K562 (cell line): ENCODE measurements around the gene AMDHD2. TPM values are rescaled to one million over a fixed set of nuclear protein-coding genes. Genes with fewer than 3 reads are reported as not detected.

Experiments used
- ATF2 ChIP-seq: sonication (generic); formaldehyde crosslinking; IDR thresholded peaks from 2 replicates; pipeline ENCODE4 v1.8.1; 2022; ENCODE audit warnings: missing genetic modification reagents
- CBX2 ChIP-seq: fragments of 200-600 bp; sonication (generic); IDR thresholded peaks from one replicate; pipeline ENCODE4 v1.6.1; 2012; ENCODE audit warnings: mild to moderate bottlenecking, low read length, inconsistent platforms; ENCODE audit not compliant: insufficient read depth, poor library complexity, severe bottlenecking
- CREM ChIP-seq: IDR thresholded peaks from 2 replicates; pipeline ENCODE4 v1.6.1; 2014; ENCODE audit warnings: antibody characterized with exemption, low read depth
- ETV5 ChIP-seq: sonication (generic); formaldehyde crosslinking; IDR thresholded peaks from 2 replicates; pipeline ENCODE4 v1.4.0; 2020; ENCODE audit warnings: low read depth, mild to moderate bottlenecking, missing genetic modification reagents
- FOXA3 ChIP-seq, 2 experiments: fragments of 450-650 bp in 1 of 2; sonication (generic) in 1 of 2; formaldehyde crosslinking; IDR thresholded peaks in 1 of 2; conservative IDR thresholded peaks in 1 of 2; 2 replicates each; pipeline versions ENCODE4 v1.4.0 to v1.8.0; 2020 to 2022; ENCODE audit warnings: mild to moderate bottlenecking in 2 of 2, missing genetic modification reagents in 1 of 2
- JUND ChIP-seq, 2 experiments: IDR thresholded peaks; 2 replicates in 1 of 2; 3 replicates in 1 of 2; pipeline ENCODE4 v1.6.1; 2011; ENCODE audit warnings: borderline replicate concordance in 2 of 2, low read depth in 2 of 2, low read length in 2 of 2, improper control_type of control experiment in 1 of 2, missing biosample characterization in 1 of 2, missing genetic modification characterization in 1 of 2, missing genetic modification reagents in 1 of 2
- KAT8 ChIP-seq: fragments of 450-650 bp; IDR thresholded peaks from 2 replicates; pipeline ENCODE4 v1.6.1; 2016; ENCODE audit warnings: low read depth, mild to moderate bottlenecking
- NRF1 ChIP-seq, 2 experiments: fragments of 450-650 bp; IDR thresholded peaks in 1 of 2; conservative IDR thresholded peaks in 1 of 2; 2 replicates each; pipeline ENCODE4 v1.6.1; 2014; ENCODE audit warnings: mild to moderate bottlenecking in 2 of 2
- RAD21 ChIP-seq, 2 experiments: fragments of 250-450 bp in 1 of 2; fragments of 450-650 bp in 1 of 2; sonication (Bioruptor Pico) in 1 of 2; formaldehyde crosslinking in 1 of 2; IDR thresholded peaks in 1 of 2; conservative IDR thresholded peaks in 1 of 2; 2 replicates each; pipeline versions ENCODE4 v1.4.0 to v1.8.0; 2020 to 2022; ENCODE audit warnings: mild to moderate bottlenecking in 2 of 2, moderate library complexity in 1 of 2
- SAP30 ChIP-seq: fragments of 200-600 bp; sonication (generic); IDR thresholded peaks from 2 replicates; pipeline ENCODE4 v1.6.1; 2012; ENCODE audit warnings: borderline replicate concordance, low read depth, mild to moderate bottlenecking, moderate library complexity, low read length, control low read depth, inconsistent platforms; ENCODE audit not compliant: insufficient read depth, poor library complexity, severe bottlenecking
- SIN3B ChIP-seq: fragments of 450-650 bp; IDR thresholded peaks from 2 replicates; pipeline ENCODE4 v1.6.1; 2017; ENCODE audit warnings: low read depth, mild to moderate bottlenecking, moderate library complexity
- SMAD4 ChIP-seq: fragments of 250-450 bp; sonication (Bioruptor Pico); conservative IDR thresholded peaks from 2 replicates; pipeline ENCODE4 v1.8.0; 2021; ENCODE audit warnings: inconsistent platforms, mild to moderate bottlenecking, moderate library complexity
- SOX6 ChIP-seq: fragments of 450-650 bp; IDR thresholded peaks from 2 replicates; pipeline ENCODE4 v1.6.1; 2014; ENCODE audit warnings: mild to moderate bottlenecking
- STAT5A ChIP-seq: IDR thresholded peaks from 2 replicates; pipeline ENCODE4 v1.6.1; 2012; ENCODE audit warnings: low read length, inconsistent platforms, borderline replicate concordance
- TAF7 ChIP-seq: fragments of 450-650 bp; IDR thresholded peaks from 2 replicates; pipeline ENCODE4 v1.6.1; 2016; ENCODE audit warnings: missing genetic modification characterization, missing compliant biosample characterization
- TEAD2 ChIP-seq: fragments of 450-650 bp; IDR thresholded peaks from 2 replicates; pipeline ENCODE4 v1.6.1; 2016; ENCODE audit warnings: missing genetic modification characterization, control low read depth, missing compliant biosample characterization
- THRA ChIP-seq: fragments of 450-650 bp; IDR thresholded peaks from 2 replicates; pipeline ENCODE4 v1.6.1; 2017; ENCODE audit warnings: mild to moderate bottlenecking, moderate library complexity
- XRCC4 ChIP-seq: IDR thresholded peaks from one replicate; pipeline ENCODE4 v1.6.1; 2011; ENCODE audit not compliant: insufficient read depth, insufficient read length; ENCODE audit errors: extremely low read depth
- YY1 ChIP-seq, 3 experiments: IDR thresholded peaks; 2 replicates each; pipeline ENCODE4 v1.6.1; 2011; ENCODE audit warnings: low read length in 2 of 3, mild to moderate bottlenecking in 2 of 3, moderate library complexity in 2 of 3, borderline replicate concordance in 1 of 3, control low read depth in 1 of 3, low read depth in 1 of 3; ENCODE audit not compliant: insufficient read depth in 3 of 3, insufficient replicate concordance in 2 of 3, control insufficient read depth in 1 of 3, insufficient read length in 1 of 3; ENCODE audit errors: extremely low read depth in 1 of 3
- ZBTB1 ChIP-seq: sonication (generic); formaldehyde crosslinking; IDR thresholded peaks from 2 replicates; pipeline ENCODE4 v1.8.1; 2023; ENCODE audit warnings: missing genetic modification reagents, low read depth, mild to moderate bottlenecking, borderline replicate concordance
- ZBTB9 ChIP-seq: fragments of 450-650 bp; formaldehyde crosslinking; IDR thresholded peaks from 2 replicates; pipeline ENCODE4 v1.4.0; 2020; ENCODE audit warnings: mild to moderate bottlenecking, moderate library complexity
- ZKSCAN3 ChIP-seq: fragments of 250-450 bp; sonication (Bioruptor Pico); IDR thresholded peaks from 2 replicates; pipeline ENCODE4 v1.4.0; 2020
- ZNF239 ChIP-seq: fragments of 250-450 bp; sonication (Bioruptor Pico); IDR thresholded peaks from 2 replicates; pipeline ENCODE4 v1.4.0; 2020; ENCODE audit warnings: mild to moderate bottlenecking
- polyA plus RNA-seq, 8 experiments: library from polyadenylated mRNA; depleted of rRNA in 4 of 8; stranded (reverse) in 5 of 8; unstranded in 3 of 8; fragments of >200 nt; fragmentation: Nextera tagmentation in 2 of 8; fragmentation: Illumina TruSeq in 1 of 8; extraction: Ambion mirVana in 2 of 8; extraction: Trizol in 1 of 8; gene quantifications; 2 replicates each; pipeline versions ENCODE4 v1.2.1 to v1.2.3, GENCODE V29; 2011 to 2014; ENCODE audit warnings: inconsistent platforms in 1 of 8, missing spikeins in 1 of 8
- total RNA-seq, 7 experiments: library from RNA; depleted of rRNA in 6 of 7; stranded (reverse); fragments of >200 nt in 6 of 7; fragmentation: Illumina TruSeq in 2 of 7; extraction: Trizol in 2 of 7; gene quantifications; 2 replicates each; pipeline versions ENCODE4 v1.2.1 to v1.2.3, GENCODE V29; 2011 to 2021; ENCODE audit warnings: low replicate concordance in 1 of 7

Gene AMDHD2
- total and polyA plus RNA-seq, 9 of the 15 experiments (the other 6 are each of a cell fraction or from before 2014, with no cell fraction given), result 0.38 to 56.9 (median 18.3) TPM; not detected in 1

- no peak for TF ChIP-seq FOXA3 (CRISPR knock-in tag; conservative IDR thresholded peaks at IDR 0.05 in 1 of 2, IDR thresholded peaks at IDR 0.05 in 1 of 2)
- TF ChIP-seq STAT5A, result no peak
- no peak for TF ChIP-seq TEAD2 (tag)
- TF ChIP-seq YY1 (IDR thresholded peaks at IDR 0.05; ENCODE audit: borderline replicate concordance in 1 of 3, control insufficient read depth in 1 of 3, extremely low read depth in 1 of 3, insufficient read depth in 3 of 3, insufficient read length in 1 of 3, insufficient replicate concordance in 2 of 3, low read depth in 1 of 3, low read length in 2 of 3), result peak in 1 of 3 experiments; percentile 7
- TF ChIP-seq NRF1 (conservative IDR thresholded peaks at IDR 0.05 in 1 of 2, IDR thresholded peaks at IDR 0.05 in 1 of 2), result peak; percentile 18 to 36; a peak in 2 of 4 replicates
- peak; percentile 89 for TF ChIP-seq JUND (IDR thresholded peaks at IDR 0.05; ENCODE audit: borderline replicate concordance, low read depth, low read length)
- peak; percentile 70; the same call in 1 of the 3 replicates for TF ChIP-seq JUND (tag; IDR thresholded peaks at IDR 0.05; ENCODE audit: borderline replicate concordance, low read depth, low read length)
- TF ChIP-seq ATF2 (CRISPR knock-in tag), result no peak
- TF ChIP-seq ETV5 (CRISPR knock-in tag), result no peak
- no peak for TF ChIP-seq SAP30
- TF ChIP-seq ZKSCAN3 (CRISPR knock-in tag), result no peak
- peak; percentile 97 for TF ChIP-seq CREM
- TF ChIP-seq SOX6, result no peak
- TF ChIP-seq SMAD4 (CRISPR knock-in tag), result no peak
- no peak for TF ChIP-seq ZBTB1 (CRISPR knock-in tag)
- TF ChIP-seq ZNF239 (CRISPR knock-in tag), result no peak
- TF ChIP-seq KAT8, result no peak
- no peak for TF ChIP-seq SIN3B
- TF ChIP-seq THRA, result no peak
- no peak for TF ChIP-seq XRCC4
- no peak for TF ChIP-seq TAF7 (tag)
- TF ChIP-seq ZBTB9, result no peak
- TF ChIP-seq RAD21 (CRISPR knock-in tag; conservative IDR thresholded peaks at IDR 0.05 in 1 of 2, IDR thresholded peaks at IDR 0.05 in 1 of 2), result no peak
- no peak for TF ChIP-seq CBX2
These were observed 8.9 kb upstream of the AMDHD2 start (continued) for GRCh38 chr16:2511128-2511800.
